HCT116 (cell line): ENCODE data around the gene IFIT1. TPM values are rescaled to one million over a fixed set of nuclear protein-coding genes. Genes with fewer than 3 reads are reported as not detected.
"Not testable (repeated sequence)": the region's sequence is repeated elsewhere in the genome, so short reads cannot be mapped to it uniquely, and the experiment has no call there.

Experiments
- ATAC-seq: fragments of 200-7000 bp; cut with Tn5 transposase; 2 replicates; pipeline ENCODE4 v1.9.1; 2020; ENCODE audit warnings: mild to moderate bottlenecking, moderate library complexity
- BruUV-seq: library from RNA; stranded (reverse); fragments of 400-500 nt; replicated peaks from 2 replicates; lab custom pipeline; 2021; lab: Mats Ljungman, UMichigan
- CTCF ChIA-PET: fragments of 300-600 bp; sonication (Branson Sonifier 250); formaldehyde crosslinking; loops from one replicate; lab custom pipeline; 2021; ENCODE audit warnings: antibody characterized with exemption; lab: Charles Lee
- POLR2A ChIA-PET: fragments of 300-600, 350-600 bp; sonication (Branson Sonifier 250); formaldehyde crosslinking; loops from one replicate; lab custom pipeline; 2021; ENCODE audit warnings: antibody characterized with exemption; lab: Charles Lee
- RAD21 ChIA-PET, 2 experiments: fragments of 300-600 bp; sonication (Branson Sonifier 250); formaldehyde crosslinking; loops; one replicate each; lab custom pipeline; 2023; ENCODE audit warnings: low total read pairs in 2 of 2; ENCODE audit not compliant: uncharacterized antibody in 2 of 2, unreplicated experiment in 2 of 2, low non-redundant PET in 1 of 2; lab: Charles Lee
- DNase-seq: peaks from one replicate; pipeline ENCODE4 v3.0.0-alpha.2; 2010; ENCODE audit warnings: low read depth, low spot score
- H2AFZ ChIP-seq: fragments of 200-600 bp; shearing (Covaris generic), sonication (generic); 2 replicates; pipeline ENCODE4 v1.6.1; 2017; ENCODE audit warnings: low read depth, mixed run types, mixed read lengths, antibody characterized with exemption, low read length; ENCODE audit not compliant: poor library complexity, severe bottlenecking
- H3K27ac ChIP-seq: 2 replicates; pipeline ENCODE4 v1.5.1; 2012; ENCODE audit warnings: low read depth, low read length
- H3K27me3 ChIP-seq: fragments of 200-600 bp; sonication (generic); 2 replicates; pipeline ENCODE4 v1.6.1; 2016; ENCODE audit warnings: mixed run types, low read length, mixed read lengths; ENCODE audit not compliant: insufficient read depth
- H3K36me3 ChIP-seq, 2 experiments: fragments of 200-500 bp in 1 of 2; fragments of 200-600 bp in 1 of 2; sonication (Bioruptor generic) in 1 of 2; sonication (generic) in 1 of 2; 2 replicates each; pipeline versions ENCODE4 v1.5.1 to v1.6.1; 2014 to 2016; ENCODE audit warnings: low read length in 2 of 2, inconsistent platforms in 1 of 2, mixed read lengths in 1 of 2, mixed run types in 1 of 2; ENCODE audit not compliant: insufficient read depth in 2 of 2, control insufficient read depth in 1 of 2
- H3K4me1 ChIP-seq, 2 experiments: fragments of 200-600 bp in 1 of 2; sonication (generic) in 1 of 2; 2 replicates each; pipeline versions ENCODE4 v1.5.1 to v1.6.1; 2012 to 2017; ENCODE audit warnings: low read length in 2 of 2, inconsistent platforms in 1 of 2, mild to moderate bottlenecking in 1 of 2, mixed read lengths in 1 of 2, mixed run types in 1 of 2, moderate library complexity in 1 of 2; ENCODE audit not compliant: insufficient read depth in 2 of 2, control insufficient read depth in 1 of 2
- H3K4me2 ChIP-seq: fragments of 200-600 bp; sonication (generic); 2 replicates; pipeline ENCODE4 v1.6.1; 2017; ENCODE audit warnings: mixed run types, low read length, mixed read lengths
- H3K4me3 ChIP-seq, 2 experiments: fragments of 200-600 bp in 1 of 2; sonication (generic) in 1 of 2; replicated peaks in 1 of 2; 2 replicates each; pipeline ENCODE4 v1.5.1; 2011 to 2016; ENCODE audit warnings: low read length in 2 of 2, control low read depth in 1 of 2, low read depth in 1 of 2, mild to moderate bottlenecking in 1 of 2, mixed read lengths in 1 of 2, mixed run types in 1 of 2
- H3K79me2 ChIP-seq: fragments of 200-600 bp; sonication (generic); 2 replicates; pipeline ENCODE4 v1.6.1; 2017; ENCODE audit warnings: mild to moderate bottlenecking, mixed run types, low read length, moderate library complexity, mixed read lengths; ENCODE audit not compliant: insufficient read depth
- H3K9ac ChIP-seq: fragments of 200-600 bp; sonication (generic); 2 replicates; pipeline ENCODE4 v1.6.1; 2016; ENCODE audit warnings: low read length, mixed read lengths
- H3K9me2 ChIP-seq: fragments of 200-600 bp; sonication (generic), shearing (Covaris generic); 2 replicates; pipeline ENCODE4 v1.6.1; 2017; ENCODE audit warnings: mixed run types, mild to moderate bottlenecking, moderate library complexity; ENCODE audit not compliant: insufficient read depth
- H3K9me3 ChIP-seq, 2 experiments: fragments of 200-500 bp in 1 of 2; fragments of 200-600 bp in 1 of 2; sonication (Bioruptor generic) in 1 of 2; sonication (generic) in 1 of 2; 2 replicates each; pipeline ENCODE4 v1.6.1; 2014 to 2017; ENCODE audit warnings: low read length in 2 of 2, mixed read lengths in 2 of 2, inconsistent platforms in 1 of 2, low read depth in 1 of 2, mild to moderate bottlenecking in 1 of 2, mixed run types in 1 of 2, moderate library complexity in 1 of 2; ENCODE audit not compliant: control insufficient read depth in 1 of 2, insufficient read depth in 1 of 2
- H4K20me1 ChIP-seq: fragments of 200-600 bp; sonication (generic), shearing (Covaris generic); 2 replicates; pipeline ENCODE4 v1.6.1; 2017; ENCODE audit warnings: mixed run types, mild to moderate bottlenecking, moderate library complexity; ENCODE audit not compliant: insufficient read depth
- CEBPB ChIP-seq: IDR thresholded peaks from 2 replicates; pipeline ENCODE4 v1.6.1; 2012; ENCODE audit warnings: low read depth
- EGR1 ChIP-seq: IDR thresholded peaks from 2 replicates; pipeline ENCODE4 v1.6.1; 2012; ENCODE audit warnings: low read depth
- ELF1 ChIP-seq: IDR thresholded peaks from 2 replicates; pipeline ENCODE4 v1.6.1; 2012; ENCODE audit warnings: low read depth, borderline replicate concordance
- POLR2A ChIP-seq: IDR thresholded peaks from 2 replicates; pipeline ENCODE4 v1.7.0; 2011; ENCODE audit warnings: borderline replicate concordance; ENCODE audit not compliant: insufficient read depth, insufficient read length; ENCODE audit errors: extremely low read depth
- POLR2AphosphoS5 ChIP-seq: IDR thresholded peaks from 2 replicates; pipeline ENCODE4 v1.6.1; 2011; ENCODE audit warnings: mild to moderate bottlenecking, low read depth, low read length, moderate library complexity
- REST ChIP-seq: IDR thresholded peaks from 2 replicates; pipeline ENCODE4 v1.6.1; 2012; ENCODE audit warnings: low read depth
- SP1 ChIP-seq: IDR thresholded peaks from 2 replicates; pipeline ENCODE4 v1.6.1; 2012; ENCODE audit warnings: low read depth
- SRF ChIP-seq: IDR thresholded peaks from 2 replicates; pipeline ENCODE4 v1.6.1; 2012; ENCODE audit warnings: low read depth
- intact Hi-C: fragments of 100-400 bp; cut with micrococcal nuclease; formaldehyde crosslinking; loops from 2 replicates; pipeline ENCODE4 v1.10.0; 2022
- total RNA-seq: library from RNA; stranded (reverse); gene quantifications from one replicate; pipeline ENCODE4 v1.2.1, GENCODE V29; 2021; ENCODE audit not compliant: unreplicated experiment

The IFIT1 gene
- total RNA-seq, 1 experiment from 2014 or later: 3.6 TPM

- Histone ChIP-seq H3K4me3 (no peak overlapping the region), H3K9me3 (no peaks in the 10 kb centered on the region), H4K20me1 (no peaks in the 10 kb centered on the region), H3K9me2 (no peaks in the 10 kb centered on the region), H3K27ac (no peak overlapping the region), H3K4me1 (no peaks in the 10 kb centered on the region), H3K27me3 (no peaks in the 10 kb centered on the region), H3K9ac (no peak overlapping the region), H3K4me2 (no peak overlapping the region), H3K79me2 (no peaks in the 10 kb centered on the region), H2AFZ (no peak overlapping the region), H3K36me3 (no peaks in the 10 kb centered on the region)
- ChIA-PET RAD21 (no interaction called here), CTCF (no interaction called here), POLR2A (no interaction called here)
- TF ChIP-seq EGR1: no peak
- DNase-seq (no peak), ATAC-seq (no peak)
- intact Hi-C loops: no loop called here
- BruUV-seq: no TSS peak
These were observed 10.6 kb downstream of the IFIT1 start for GRCh38 chr10:89403043-89403442.

GRCh38 chr10:89404104-89405047, 12.0 kb downstream of the IFIT1 start:
- ATAC-seq (no peak), DNase-seq (no peak)
- Histone ChIP-seq H3K27me3 (no peaks in the 10 kb centered on the region), H3K4me2 (no peak overlapping the region), H3K79me2 (no peaks in the 10 kb centered on the region), H3K4me1 (no peaks in the 10 kb centered on the region), H3K9ac (no peak overlapping the region), H3K9me2 (no peaks in the 10 kb centered on the region), H3K36me3 (no peaks in the 10 kb centered on the region), H3K27ac (no peak overlapping the region), H3K9me3 (no peaks in the 10 kb centered on the region), H3K4me3 (no peak overlapping the region), H2AFZ (no peak overlapping the region), H4K20me1 (no peaks in the 10 kb centered on the region)
- no TSS peak for BruUV-seq
- TF ChIP-seq POLR2AphosphoS5 (no peak), EGR1 (no peak), POLR2A (no peak), CEBPB (no peak), SRF (no peak), SP1 (no peak), REST (no peak), ELF1 (no peak)
- POLR2A ChIA-PET: no interaction called here
- RAD21 ChIA-PET: no interaction called here
- intact Hi-C loops: no loop called here
- CTCF ChIA-PET: no interaction called here

- H3K9me3 ChIP-seq, H3K79me2 ChIP-seq, H3K27ac ChIP-seq, POLR2A ChIA-PET, H3K4me1 ChIP-seq, CTCF ChIA-PET, H2AFZ ChIP-seq, BruUV-seq, H3K27me3 ChIP-seq, H3K9ac ChIP-seq, ATAC-seq, H4K20me1 ChIP-seq, H3K9me2 ChIP-seq, H3K36me3 ChIP-seq, intact Hi-C loops, DNase-seq, H3K4me2 ChIP-seq, H3K4me3 ChIP-seq: not testable (repeated sequence)
- RAD21 ChIA-PET: interaction anchor here in 1 of 2 experiments (0.6 kb wide), 1 partner anchor 76 kb away, joined by 3 read pairs; no protein-coding TSS in a partner anchor
These were observed 13.8 kb downstream of the IFIT1 start for GRCh38 chr10:89406178-89406577.
